Measurements from ENCODE around the gene SGSM1.
"Not testable (repeated sequence)": the region's sequence is repeated elsewhere in the genome, so short reads cannot be mapped to it uniquely, and the experiment has no call there.

SGSM1 gene

DNA sequence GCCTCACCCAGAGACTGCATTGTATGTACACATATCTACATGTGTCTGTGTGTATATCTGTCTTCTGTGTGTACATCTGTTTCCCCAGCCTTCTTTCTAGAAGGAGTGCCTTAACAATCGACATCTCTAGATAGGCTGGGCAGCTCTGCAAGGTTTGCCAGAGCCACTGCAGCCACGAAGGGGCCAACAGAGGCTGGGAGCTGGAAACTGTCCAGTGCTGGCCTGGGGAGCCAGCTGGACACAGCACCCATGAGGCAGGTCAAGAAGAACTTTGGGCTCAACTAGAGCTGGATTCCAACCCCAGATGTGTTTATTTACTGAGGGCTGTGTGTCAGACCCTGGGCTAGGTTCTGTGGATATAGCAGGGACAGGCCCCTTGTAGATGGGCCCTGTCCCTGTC, 3.3 kb downstream of the SGSM1 start:
- DNase-seq = no peak

GRCh38 chr22:24810043-24810749, 4.2 kb downstream of the SGSM1 start:
- no peak for DNase-seq

GRCh38 chr22:24812950-24813775, 7.2 kb downstream of the SGSM1 start:
- DNase-seq = no peak

DNA sequence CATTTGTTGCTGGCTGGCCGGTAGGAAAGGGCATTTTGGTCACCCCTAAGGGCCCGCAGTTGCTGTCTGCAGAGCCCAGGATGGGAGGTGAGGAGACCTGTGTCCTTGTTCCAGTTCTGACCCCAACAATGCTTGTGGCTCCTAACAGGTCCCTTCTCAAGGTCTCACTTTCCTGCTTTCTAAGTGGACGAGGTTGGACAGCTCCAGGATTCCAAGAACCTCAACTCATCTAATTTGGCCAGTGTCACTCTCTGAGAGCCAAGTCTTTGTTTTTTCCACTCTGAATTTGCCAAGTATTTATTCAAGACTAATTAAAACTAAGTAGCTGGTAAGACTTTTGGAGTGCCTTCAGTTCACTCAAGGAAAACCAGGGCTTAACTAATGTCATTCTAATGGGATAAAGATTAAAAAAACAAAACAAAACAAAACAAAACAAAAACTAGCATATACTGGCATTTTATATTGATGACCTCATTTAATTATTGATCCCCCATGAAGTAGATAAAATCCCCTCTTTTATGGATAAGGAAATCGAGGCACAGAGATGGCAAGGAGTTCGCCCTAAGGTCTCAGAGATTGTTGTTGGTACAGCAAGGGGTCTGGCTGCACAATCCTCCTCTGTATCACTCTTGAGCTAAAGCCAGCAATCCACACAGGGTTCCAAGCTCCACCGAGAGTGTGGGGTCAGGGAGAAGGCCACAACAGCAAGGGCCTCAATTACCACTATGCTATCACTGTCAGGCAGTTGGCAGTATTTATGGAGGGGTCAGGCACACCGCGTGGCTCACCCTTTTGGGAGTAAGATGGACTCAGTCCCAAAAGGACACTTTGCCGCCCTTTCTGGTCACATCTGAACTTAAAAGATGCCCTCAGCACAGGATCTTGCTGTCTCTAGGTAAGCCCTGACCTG, 8.1 kb downstream of the SGSM1 start:
- DNase-seq = no peak

DNA sequence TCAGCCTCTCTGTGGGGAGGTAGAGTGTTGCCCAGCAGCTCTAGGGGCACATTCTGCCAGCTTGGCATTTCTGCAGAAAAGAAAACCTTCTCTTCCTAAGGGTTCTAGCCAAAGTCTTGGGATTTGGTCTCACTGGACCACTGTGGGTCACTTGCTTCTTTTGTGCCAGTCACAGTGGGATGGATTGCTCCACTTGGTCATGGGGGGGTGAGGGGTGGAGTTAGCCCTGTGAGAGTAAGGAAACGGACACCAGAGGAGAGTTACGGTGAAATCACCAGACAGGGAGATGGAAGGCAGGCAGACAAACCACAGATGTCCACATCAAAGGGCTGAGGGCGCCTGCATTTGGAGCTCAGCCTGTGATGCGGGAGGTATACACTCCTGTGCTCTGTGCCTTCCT, 10.8 kb downstream of the SGSM1 start:
- DNase-seq = no peak

DNA sequence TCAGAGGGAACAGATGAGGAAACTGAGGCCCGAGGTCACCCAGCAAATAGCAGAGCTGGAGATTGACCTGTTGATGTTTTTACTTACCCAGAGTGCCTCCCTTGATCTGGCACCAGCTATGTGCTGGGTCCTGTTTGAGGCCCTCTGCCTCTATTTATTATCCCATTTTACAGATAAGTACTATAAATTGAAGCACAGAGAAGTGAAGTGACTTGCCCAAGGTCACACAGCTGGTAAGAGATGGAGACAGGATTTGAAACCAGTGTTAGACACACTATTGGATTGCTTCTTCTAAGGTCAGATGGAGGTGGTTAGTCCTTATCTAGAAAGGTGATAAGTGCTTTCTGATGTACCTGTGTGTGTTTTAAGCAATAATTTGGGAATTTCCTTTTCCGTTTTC, 13.5 kb downstream of the SGSM1 start:
- DNase-seq = no peak

DNA sequence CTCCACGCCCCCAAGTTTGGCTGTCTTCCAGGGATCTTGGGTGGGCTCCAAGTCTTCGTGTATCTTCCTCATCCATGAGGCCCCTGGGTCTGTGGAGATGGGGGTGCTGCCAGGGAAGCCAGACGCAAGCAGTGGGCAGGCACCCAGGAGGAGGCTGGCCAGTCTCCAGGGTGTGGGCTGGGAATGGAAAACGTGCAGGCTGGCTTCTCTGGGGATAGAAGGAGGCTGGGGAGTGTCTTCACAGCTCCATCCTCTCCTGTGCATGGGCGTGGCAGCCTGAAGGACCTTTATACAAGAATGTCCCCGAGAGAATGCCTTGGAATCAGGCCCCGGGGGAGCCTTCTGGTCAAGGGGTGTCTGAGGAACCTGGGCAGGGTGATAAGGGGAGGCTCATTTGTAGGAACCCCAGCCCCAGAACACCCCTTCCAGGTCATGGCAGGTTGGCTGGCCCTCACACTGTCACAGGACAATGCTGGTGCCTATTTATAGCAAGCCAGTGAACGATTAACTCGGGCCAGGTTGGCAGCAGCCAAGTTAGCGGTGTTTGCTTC, 14.0 kb downstream of the SGSM1 start:
- DNase-seq = no peak

DNA sequence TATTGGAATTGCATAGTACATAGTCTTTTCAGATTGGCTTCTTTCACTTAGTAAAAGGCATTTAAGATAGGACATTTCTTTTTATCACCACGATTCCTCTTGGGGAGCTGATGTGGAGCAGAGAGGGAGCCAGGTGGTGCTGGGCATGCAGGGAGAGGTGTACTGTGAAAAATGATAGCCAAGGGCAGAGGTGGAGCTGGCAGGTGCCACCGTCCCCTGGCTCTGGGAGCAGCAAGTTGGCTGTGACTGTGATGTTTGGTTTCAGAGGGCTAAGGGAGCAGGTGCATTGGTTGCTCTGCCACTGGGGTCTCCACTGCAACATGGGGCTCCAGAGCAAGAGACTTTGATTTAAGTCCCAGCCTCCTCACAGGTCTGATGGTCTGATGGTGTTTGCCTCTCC, 16.5 kb downstream of the SGSM1 start:
- no peak for DNase-seq

- DNase-seq = no peak
Observed at GRCh38 chr22:24823787-24824186, 17.8 kb downstream of the SGSM1 start.

DNA sequence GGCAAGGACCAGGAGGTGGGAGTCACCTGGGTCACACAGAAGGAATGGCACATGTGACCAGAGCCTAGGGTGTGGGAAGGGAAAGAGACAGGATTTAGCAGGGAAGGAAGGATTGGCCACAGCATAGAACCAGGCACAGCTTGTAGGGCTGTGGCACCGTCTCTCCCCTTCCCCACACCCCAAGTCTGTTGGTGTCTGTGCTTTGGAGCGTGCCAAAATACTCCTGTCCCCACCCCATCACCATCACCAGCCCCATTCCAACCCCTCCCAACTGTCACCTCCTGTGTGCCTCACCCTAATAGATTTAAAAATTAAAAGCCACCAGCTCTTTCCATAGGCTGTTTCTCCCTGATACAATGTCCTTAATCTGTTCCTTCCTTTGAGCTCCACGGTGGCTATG, 18.2 kb downstream of the SGSM1 start:
- DNase-seq = no peak

- no peak for DNase-seq
Observed at GRCh38 chr22:24824915-24825314, 18.9 kb downstream of the SGSM1 start.

- no peak for DNase-seq
Observed at GRCh38 chr22:24826710-24827285, 20.8 kb downstream of the SGSM1 start.

- DNase-seq = no peak
Observed at GRCh38 chr22:24827296-24827695, 21.3 kb downstream of the SGSM1 start.

- DNase-seq = no peak
Observed at GRCh38 chr22:24830205-24830979, 24.4 kb downstream of the SGSM1 start.

DNA sequence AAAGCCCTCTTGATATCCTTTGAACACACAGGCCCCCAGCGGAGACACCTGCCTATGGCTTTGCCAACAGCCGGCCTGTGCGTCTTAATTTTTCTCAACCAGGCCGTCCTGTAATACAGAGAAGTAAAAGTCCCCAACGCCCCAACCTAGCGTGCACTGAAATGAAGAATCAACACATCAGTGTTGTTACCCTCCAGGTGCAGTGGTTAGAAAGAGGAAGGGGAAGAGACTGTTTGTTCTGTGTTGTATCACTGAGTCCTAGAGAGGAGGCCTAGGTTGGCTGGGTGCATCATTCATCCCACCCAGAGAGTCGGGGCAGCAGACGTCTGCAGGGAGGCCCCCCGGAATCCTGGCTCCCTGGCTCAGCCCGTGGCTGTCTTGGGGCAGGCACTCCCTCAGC, 25.7 kb downstream of the SGSM1 start:
- DNase-seq = no peak

DNA sequence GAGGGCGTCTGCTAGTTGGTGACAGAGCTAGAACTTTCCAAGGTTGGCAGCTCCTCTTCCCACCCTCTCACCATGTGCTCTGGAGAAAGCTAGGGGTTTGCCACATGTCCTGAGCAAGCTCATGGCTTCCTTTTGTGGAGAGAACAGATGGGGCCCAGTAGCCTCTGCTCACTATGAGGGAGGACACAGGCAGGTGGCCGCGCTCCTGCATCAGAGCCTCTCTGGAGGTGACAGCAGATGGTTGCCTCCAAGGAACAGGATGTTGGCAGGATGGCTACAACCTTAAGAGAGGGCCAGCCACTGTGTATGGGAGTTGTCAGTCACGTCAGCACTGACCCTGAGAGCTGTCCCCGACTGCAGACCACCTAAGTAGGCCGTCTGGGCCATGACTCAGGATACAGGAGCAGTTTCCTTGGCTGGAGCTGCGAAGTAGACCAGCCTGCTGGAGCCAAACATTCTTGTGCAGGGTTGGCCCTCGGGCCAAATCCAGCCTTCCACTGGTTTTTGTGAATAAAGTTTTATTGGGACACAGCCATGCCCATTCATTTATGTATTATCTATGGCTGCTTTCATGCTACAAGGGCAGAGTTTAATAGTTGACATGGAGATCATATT, 28.0 kb downstream of the SGSM1 start:
- DNase-seq = no peak

DNA sequence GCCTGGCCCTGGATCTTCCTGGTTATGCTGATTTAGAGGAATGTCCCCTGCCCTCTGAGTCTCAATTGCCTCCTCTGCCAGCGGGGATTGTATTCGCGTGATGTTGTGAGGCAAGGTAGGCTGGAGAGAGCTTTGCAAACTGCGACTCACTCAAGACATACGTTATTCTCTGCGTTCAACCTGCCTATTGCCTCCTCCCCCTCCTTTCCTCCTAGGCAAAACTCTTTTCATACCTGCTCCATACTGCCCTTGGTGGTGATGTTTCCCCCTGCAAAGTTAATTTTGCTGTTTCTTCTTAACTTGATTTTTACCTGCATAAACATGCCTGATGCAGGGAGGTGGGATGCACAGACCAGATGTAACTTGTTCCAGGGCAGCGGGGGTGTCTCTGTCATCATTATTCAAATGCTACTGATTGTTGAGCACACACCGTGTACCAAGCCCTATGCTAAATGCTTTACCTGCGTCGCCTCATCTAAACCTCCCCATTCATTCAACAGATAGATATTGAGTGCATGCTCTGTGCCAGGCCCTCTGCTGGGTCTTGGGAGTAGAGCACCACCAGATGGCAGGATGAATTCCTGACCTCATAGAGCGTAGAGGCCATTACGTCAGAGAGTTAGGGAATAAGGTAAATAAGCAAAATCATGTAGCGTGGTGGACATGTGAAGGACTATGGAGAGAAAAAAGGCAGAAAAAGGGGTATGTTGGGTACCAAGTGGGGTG, 29.0 kb downstream of the SGSM1 start:
- no peak for DNase-seq

DNA sequence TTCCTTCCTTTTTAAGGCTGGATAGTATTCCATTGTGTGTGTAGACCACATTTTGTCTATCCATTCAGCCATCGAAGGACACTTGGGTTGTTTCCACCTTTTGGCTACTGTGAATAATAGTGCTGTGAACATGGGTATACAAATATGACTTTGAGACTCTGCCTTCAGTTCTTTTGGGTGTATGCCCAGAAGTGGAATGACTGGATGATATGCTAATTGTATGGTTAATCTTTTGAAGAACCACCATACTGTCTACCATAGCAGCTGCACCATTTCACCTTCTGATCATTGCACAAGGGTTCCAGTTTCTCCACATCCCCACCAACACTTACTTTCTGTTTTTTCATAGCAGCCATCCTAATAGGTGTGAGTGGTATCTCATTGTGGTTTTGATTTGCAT, 30.3 kb downstream of the SGSM1 start:
- DNase-seq = no peak

GRCh38 chr22:24837517-24837916, 31.5 kb downstream of the SGSM1 start:
- DNase-seq = not testable (repeated sequence)

- no peak for DNase-seq
Observed at GRCh38 chr22:24841261-24841660, 35.2 kb downstream of the SGSM1 start.

DNA sequence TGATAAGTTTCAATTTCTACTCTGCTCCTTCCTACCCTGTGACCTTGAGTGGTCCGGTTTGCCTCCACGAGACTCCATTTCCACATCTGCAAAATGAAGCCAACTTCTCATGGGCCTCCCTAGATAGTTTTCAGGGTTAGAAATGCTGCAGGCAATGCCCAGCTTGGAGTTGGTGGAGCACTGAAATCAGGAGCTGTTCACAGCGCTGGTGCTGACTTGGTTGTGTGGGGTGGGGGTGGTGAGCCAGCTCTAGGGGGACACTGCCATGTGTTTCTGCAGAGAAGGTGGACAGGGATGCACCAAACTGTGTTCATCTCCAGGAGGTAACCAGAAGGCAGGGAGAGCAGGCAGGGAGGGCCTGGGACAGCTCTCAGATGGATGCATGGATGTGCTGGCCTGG, 37.0 kb downstream of the SGSM1 start:
- no peak for DNase-seq

All from amniotic stem cell (primary cell).